GM12864 (cell line): ENCODE data around the gene TRIP11.

Source experiments
- DNase-seq: peaks from one replicate; pipeline ENCODE4 v3.0.0-alpha.2; 2011; ENCODE audit warnings: low read depth
- H3K4me3 ChIP-seq: 2 replicates; pipeline ENCODE4 v1.5.1; 2011; ENCODE audit warnings: mild to moderate bottlenecking, low read depth, low read length, control low read depth
- CTCF ChIP-seq: IDR thresholded peaks from 2 replicates; pipeline ENCODE4 v1.5.1; 2011; ENCODE audit warnings: low read depth, mild to moderate bottlenecking, moderate library complexity, low read length, control low read depth, inconsistent platforms; ENCODE audit errors: missing control alignments

Gene TRIP11

GRCh38 chr14:92033433-92033832 is 6.4 kb downstream of the TRIP11 start:
- no peak for TF ChIP-seq CTCF
- no peak for DNase-seq
- H3K4me3 ChIP-seq = no peak overlapping the region

DNA sequence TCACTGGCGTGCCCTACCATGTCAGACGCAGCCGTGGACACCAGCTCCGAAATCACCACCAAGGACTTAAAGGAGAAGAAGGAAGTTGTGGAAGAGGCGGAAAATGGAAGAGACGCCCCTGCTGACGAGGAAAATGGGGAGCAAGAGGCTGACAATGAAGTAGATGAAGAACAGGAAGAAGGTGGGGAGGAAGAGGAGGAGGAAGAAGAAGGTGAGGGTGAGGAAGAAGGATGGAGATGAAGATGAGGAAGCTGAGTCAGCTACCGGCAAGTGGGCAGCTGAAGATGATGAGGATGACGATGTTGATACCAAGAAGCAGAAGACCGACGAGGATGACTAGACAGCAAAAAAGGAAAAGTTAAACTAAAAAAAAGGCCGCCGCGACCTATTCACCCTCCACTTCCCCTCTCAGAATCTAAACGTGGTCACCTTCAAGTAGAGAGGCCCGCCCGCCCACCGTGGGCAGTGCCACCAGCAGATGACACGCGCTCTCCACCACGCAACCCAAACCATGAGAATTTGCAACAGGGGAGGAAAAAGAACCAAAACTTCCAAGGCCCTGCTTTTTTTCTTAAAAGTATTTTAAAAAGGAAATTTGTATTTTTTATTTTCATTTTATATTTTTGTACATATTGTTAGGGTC is 13.2 kb downstream of the TRIP11 start:
- DNase-seq = no peak
- no peak for TF ChIP-seq CTCF
- H3K4me3 ChIP-seq = no peak overlapping the region

DNA sequence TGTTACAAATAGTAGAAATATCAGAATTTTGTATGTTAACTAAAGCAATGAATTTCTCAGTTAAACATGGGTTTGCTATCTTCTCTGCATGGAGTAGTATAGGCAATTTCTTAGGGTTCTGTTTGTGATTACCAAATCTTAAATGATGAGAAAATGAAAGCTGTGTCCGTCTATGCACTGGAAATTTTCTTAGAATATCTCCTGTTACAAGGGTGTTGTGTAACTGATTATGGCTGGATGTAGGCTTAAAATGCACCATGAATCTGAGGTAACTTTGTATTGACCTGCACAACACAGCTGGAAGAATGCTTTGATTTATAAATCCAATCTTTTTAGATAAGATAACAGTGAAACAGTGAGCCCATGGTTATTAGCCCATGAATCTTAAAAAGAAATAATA is 17.8 kb downstream of the TRIP11 start:
- no peak for DNase-seq
- TF ChIP-seq CTCF = no peak
- no peak overlapping the region for H3K4me3 ChIP-seq

GRCh38 chr14:92021523-92021922 is 18.3 kb downstream of the TRIP11 start:
- DNase-seq = no peak
- TF ChIP-seq CTCF = no peak
- H3K4me3 ChIP-seq = no peak overlapping the region

GRCh38 chr14:92014040-92014439 is 25.8 kb downstream of the TRIP11 start:
- H3K4me3 ChIP-seq = no peak overlapping the region
- no peak for DNase-seq
- TF ChIP-seq CTCF = no peak

DNA sequence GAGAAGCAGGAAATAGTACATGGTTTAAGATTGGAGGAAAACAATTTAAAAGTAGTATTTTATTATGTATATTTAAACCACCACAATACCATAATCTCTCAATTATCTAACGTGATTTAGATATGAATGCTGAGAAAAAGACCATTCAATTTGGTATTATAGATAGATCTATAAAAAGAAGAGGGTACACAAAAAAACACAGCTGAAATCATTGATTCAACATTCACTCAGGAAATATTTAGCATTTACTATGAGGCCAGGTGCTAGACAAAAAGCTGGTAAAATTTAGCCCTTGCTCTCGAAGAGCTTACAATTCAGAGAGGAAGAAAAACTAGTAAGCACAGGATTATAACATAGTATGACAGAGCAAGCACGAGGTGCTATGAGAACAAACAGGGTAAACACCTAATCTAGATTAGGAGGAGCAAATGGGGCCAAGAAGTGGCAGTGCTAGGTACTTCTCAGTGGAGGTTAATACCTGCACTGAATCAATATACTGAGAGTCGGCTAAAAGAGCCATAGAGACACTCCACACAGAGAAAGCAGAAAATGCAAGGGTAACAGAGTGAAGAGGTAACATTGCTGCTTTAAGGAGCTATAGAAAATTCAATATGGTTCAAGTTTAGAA is 27.6 kb downstream of the TRIP11 start:
- TF ChIP-seq CTCF = no peak
- H3K4me3 ChIP-seq = no peak overlapping the region
- DNase-seq = no peak

DNA sequence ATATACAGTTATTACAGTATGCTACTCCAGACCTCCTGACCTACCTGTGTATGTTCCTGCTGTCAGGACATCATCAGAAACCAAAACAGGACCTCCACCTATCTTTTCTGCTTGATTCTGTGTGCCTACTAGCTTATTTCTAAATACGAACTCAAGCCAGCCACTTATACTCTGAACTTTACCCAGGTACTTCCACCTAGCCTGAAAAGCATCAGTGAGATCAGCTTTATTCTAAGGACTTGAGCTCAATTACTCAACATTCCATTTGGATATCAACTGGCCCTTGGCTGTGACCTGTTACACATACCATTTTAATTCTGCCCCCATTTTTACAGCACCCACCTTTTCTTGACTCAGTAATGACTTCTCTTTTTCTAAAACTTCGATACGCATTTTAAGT is 29.2 kb downstream of the TRIP11 start:
- H3K4me3 ChIP-seq = no peak overlapping the region
- DNase-seq = no peak
- no peak for TF ChIP-seq CTCF
